22Rv1 (cell line): ENCODE measurements around the gene DCTD.

Experiments used
- H3K27ac ChIP-seq: fragments of 450-650 bp; 2 replicates; pipeline ENCODE4 v1.5.1; 2017
- ZFX ChIP-seq: fragments of 450-650 bp; IDR thresholded peaks from 2 replicates; pipeline ENCODE4 v1.6.1; 2017; ENCODE audit warnings: antibody characterized with exemption, borderline replicate concordance
- TF ChIP-seq, protein P1 (sequence below): fragments of 450-650 bp; IDR thresholded peaks from 2 replicates; pipeline ENCODE4 v1.5.1; 2017; ENCODE audit warnings: mild to moderate bottlenecking

Gene DCTD

DNA sequence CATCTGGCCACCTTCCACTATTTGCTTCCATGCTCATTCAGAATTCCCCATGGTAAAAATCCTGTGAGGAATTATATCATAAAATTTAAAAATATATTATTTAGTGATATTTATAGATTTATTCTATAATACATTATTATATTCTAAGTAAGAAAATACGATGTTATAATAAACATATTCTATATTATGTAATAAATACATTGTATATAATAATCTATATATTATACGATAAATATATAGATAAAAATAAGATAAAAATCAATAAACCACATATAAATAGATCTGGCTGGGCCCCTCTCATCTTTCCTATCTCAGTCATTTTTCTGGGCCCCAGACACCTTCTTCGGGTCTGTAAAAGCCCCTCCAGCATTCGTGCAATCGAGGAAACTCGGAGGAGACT lies 68.5 kb downstream of the DCTD start:
- TF ChIP-seq, protein P1, sequence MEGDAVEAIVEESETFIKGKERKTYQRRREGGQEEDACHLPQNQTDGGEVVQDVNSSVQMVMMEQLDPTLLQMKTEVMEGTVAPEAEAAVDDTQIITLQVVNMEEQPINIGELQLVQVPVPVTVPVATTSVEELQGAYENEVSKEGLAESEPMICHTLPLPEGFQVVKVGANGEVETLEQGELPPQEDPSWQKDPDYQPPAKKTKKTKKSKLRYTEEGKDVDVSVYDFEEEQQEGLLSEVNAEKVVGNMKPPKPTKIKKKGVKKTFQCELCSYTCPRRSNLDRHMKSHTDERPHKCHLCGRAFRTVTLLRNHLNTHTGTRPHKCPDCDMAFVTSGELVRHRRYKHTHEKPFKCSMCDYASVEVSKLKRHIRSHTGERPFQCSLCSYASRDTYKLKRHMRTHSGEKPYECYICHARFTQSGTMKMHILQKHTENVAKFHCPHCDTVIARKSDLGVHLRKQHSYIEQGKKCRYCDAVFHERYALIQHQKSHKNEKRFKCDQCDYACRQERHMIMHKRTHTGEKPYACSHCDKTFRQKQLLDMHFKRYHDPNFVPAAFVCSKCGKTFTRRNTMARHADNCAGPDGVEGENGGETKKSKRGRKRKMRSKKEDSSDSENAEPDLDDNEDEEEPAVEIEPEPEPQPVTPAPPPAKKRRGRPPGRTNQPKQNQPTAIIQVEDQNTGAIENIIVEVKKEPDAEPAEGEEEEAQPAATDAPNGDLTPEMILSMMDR, result no peak
- no peak for TF ChIP-seq ZFX
- no peak overlapping the region for H3K27ac ChIP-seq

DNA sequence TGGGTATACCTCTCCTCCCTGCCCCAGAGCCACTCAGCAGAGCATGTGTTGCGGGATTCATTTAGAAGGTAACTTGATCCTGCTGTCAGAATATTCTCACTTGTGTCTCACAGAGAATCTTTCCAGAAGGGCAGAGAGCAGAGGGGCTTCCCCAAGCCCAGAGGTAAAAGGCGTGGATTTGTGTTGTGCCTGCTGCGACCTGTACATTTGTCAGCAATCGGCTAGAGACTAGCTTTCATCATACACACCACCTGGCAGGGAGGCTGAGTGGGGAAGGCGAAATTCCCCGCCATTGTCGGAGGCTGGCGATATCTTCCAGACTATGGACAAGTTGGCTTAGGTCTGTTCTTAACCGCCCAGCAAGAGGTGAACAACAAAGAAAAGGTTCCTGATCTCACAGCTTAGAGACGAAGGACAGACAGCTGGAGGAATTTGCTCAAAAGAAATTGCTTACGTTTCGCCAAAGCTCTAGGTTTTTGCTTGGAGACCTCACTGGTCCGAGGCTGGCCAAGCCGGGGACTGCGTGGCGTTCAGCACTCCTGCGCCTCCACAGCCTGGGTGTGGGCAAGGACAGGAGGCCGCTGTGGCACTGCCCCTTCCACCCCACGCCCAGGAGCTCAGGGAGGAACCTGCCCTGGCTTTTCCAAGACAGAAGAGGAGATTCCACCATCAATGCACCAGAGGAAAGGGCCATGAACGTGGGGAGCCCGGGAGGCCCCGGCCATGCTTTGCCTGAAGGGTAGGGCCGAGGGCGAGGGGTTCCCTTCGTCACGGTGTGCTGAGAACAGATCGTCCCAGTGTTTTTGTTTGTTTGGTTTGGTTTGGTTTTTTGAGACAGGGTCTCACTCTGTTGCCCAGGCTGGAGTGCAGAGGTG lies 69.4 kb downstream of the DCTD start:
- H3K27ac ChIP-seq, result no peak overlapping the region
- no peak for TF ChIP-seq ZFX
- TF ChIP-seq, protein P1, result no peak

DNA sequence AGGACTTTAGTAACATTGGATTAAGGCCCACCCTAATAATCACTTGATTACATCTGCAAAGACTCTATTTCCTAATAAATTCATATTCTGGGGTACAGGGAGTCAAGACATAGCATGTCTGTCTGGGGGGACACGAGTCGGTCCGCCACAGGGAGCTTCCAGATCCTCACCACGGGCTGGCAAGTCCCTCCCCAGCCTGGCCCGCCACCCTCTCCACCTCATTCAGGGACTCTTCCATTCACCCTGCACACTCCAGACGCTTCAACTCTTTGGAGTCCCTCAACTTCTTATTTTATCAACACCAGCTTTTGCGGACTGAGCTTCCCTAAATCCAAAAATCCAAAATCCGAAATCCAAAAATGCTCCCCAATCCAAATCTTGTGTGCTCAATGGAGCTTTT lies 71.2 kb downstream of the DCTD start:
- TF ChIP-seq, protein P1, result no peak
- TF ChIP-seq ZFX, result no peak
- no peak overlapping the region for H3K27ac ChIP-seq

GRCh38 chr4:182845618-182846017 lies 71.6 kb downstream of the DCTD start:
- TF ChIP-seq, protein P1, result no peak
- no peak for TF ChIP-seq ZFX
- H3K27ac ChIP-seq, result no peak overlapping the region

DNA sequence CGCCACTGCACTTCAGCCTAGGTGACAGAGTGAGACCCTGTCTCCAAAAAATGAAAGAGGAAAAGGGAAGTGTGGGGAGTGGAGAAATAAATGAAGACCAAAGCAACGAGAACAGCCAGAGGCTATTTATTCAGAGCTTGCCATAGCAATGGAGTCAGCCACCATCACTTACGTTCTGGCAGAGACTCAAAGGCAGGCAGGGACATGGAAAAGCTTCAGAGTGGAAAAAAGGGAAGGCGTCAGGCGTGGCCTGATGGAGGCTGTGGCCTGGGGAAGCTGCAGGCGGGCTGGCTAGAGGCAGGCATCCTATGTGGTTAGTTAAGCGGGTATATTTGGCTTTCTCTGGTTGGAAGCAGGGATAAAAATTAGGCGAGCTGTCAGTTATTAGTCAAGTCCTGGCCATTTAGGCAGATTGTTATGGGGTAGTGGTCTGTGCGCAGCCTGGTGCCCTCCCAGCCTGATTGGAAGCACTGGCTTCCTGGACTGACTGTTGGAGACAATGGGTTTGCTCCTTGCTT lies 73.3 kb downstream of the DCTD start:
- TF ChIP-seq ZFX, result no peak
- TF ChIP-seq, protein P1, result no peak
- no peak overlapping the region for H3K27ac ChIP-seq

DNA sequence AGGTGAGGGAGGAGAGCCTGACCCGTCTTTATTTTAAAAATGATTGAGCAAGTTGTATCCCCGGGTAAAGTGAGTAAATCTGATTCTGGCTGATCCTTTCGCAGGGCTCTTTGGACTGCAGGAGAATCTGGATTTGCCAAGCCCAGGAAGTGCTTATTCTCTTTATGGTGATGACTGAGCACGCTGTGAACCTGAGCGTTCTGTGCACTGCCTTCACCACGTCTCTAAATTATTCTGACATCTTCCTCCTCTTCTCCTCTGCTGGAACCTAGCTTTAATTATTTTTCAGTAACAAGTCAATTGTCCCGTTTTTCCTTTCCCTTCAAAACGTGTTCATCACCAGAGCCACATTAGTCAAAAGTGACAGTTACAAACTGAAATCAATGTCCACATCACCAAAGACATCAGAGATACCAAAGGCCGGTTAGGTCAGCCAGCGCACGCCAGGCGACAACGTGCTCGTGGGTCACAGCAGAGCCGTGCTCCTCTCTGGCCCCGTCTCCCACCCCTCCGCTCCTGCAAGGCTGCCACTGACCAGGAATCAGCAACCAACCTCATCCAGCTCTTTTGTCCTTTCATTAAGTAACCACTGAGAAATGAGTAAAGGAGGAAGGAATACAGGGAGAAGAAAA lies 74.3 kb downstream of the DCTD start:
- no peak overlapping the region for H3K27ac ChIP-seq
- TF ChIP-seq, protein P1, result no peak
- no peak for TF ChIP-seq ZFX

GRCh38 chr4:182842104-182842600 lies 75.0 kb downstream of the DCTD start:
- H3K27ac ChIP-seq, result no peak overlapping the region
- TF ChIP-seq ZFX, result no peak
- TF ChIP-seq, protein P1, result no peak
